Keratinocyte (primary cell): Measurements from ENCODE around the gene PTPRD. TPM values are rescaled to one million over a fixed set of nuclear protein-coding genes. Genes with fewer than 3 reads are reported as not detected.

Experiments
- DNase-seq: peaks from one replicate; pipeline ENCODE4 v3.0.0-alpha.2; 2011; ENCODE audit warnings: low read depth, missing footprints, low spot score
- FAIRE-seq: peaks from 2 replicates; lab custom pipeline; 2011; peaks lifted over from hg19 to GRCh38; lab: Jason Lieb, UNC
- H2AFZ ChIP-seq: 2 replicates; pipeline ENCODE4 v1.6.0; 2012; ENCODE audit warnings: low read length, control low read depth, inconsistent platforms; ENCODE audit not compliant: control insufficient read depth
- H3K27ac ChIP-seq: 2 replicates; pipeline ENCODE4 v1.5.1; 2011; ENCODE audit warnings: low read length; ENCODE audit not compliant: control insufficient read depth, insufficient read depth
- H3K27me3 ChIP-seq: 3 replicates; pipeline ENCODE4 v1.6.0; 2011; ENCODE audit warnings: low read length; ENCODE audit not compliant: control insufficient read depth, insufficient read depth; ENCODE audit errors: extremely low read depth
- H3K36me3 ChIP-seq, 2 experiments: 2 replicates in 1 of 2; 3 replicates in 1 of 2; pipeline ENCODE4 v1.5.1; 2011; ENCODE audit warnings: low read length in 2 of 2, mild to moderate bottlenecking in 1 of 2; ENCODE audit not compliant: control insufficient read depth in 2 of 2, insufficient read depth in 2 of 2; ENCODE audit errors: extremely low read depth in 1 of 2
- H3K4me1 ChIP-seq: 3 replicates; pipeline ENCODE4 v1.5.1; 2011; ENCODE audit warnings: low read length; ENCODE audit not compliant: control insufficient read depth, insufficient read depth; ENCODE audit errors: extremely low read depth
- H3K4me2 ChIP-seq: 3 replicates; pipeline ENCODE4 v1.6.0; 2011; ENCODE audit warnings: low read depth, low read length; ENCODE audit not compliant: control insufficient read depth, insufficient read depth; ENCODE audit errors: extremely low read depth
- H3K4me3 ChIP-seq, 3 experiments: fragments of 200-600 bp in 1 of 3; sonication (generic) in 1 of 3; 2 replicates in 2 of 3; 3 replicates in 1 of 3; pipeline ENCODE4 v1.5.1; 2011 to 2016; ENCODE audit warnings: low read length in 3 of 3, mild to moderate bottlenecking in 3 of 3, control low read depth in 2 of 3, inconsistent platforms in 1 of 3, low read depth in 1 of 3, mixed read lengths in 1 of 3, mixed run types in 1 of 3, moderate library complexity in 1 of 3; ENCODE audit not compliant: control insufficient read depth in 2 of 3, insufficient read depth in 2 of 3; ENCODE audit errors: extremely low read depth in 1 of 3
- H3K79me2 ChIP-seq: 2 replicates; pipeline ENCODE4 v1.6.0; 2012; ENCODE audit warnings: low read length; ENCODE audit not compliant: control insufficient read depth, insufficient read depth
- H3K9ac ChIP-seq: 3 replicates; pipeline ENCODE4 v1.6.0; 2011; ENCODE audit warnings: low read length; ENCODE audit not compliant: control insufficient read depth, insufficient read depth; ENCODE audit errors: extremely low read depth
- H3K9me1 ChIP-seq: 3 replicates; pipeline ENCODE4 v1.6.0; 2011; ENCODE audit warnings: low read length; ENCODE audit not compliant: control insufficient read depth, insufficient read depth; ENCODE audit errors: extremely low read depth
- H3K9me3 ChIP-seq: 2 replicates; pipeline ENCODE4 v1.5.1; 2012; ENCODE audit warnings: low read depth, low read length; ENCODE audit not compliant: control insufficient read depth
- H4K20me1 ChIP-seq: 3 replicates; pipeline ENCODE4 v1.6.0; 2011; ENCODE audit warnings: low read length; ENCODE audit not compliant: control insufficient read depth, insufficient read depth; ENCODE audit errors: extremely low read depth
- CTCF ChIP-seq, 3 experiments: IDR thresholded peaks in 1 of 3; conservative IDR thresholded peaks in 1 of 3; optimal IDR thresholded peaks in 1 of 3; 2 replicates in 2 of 3; 3 replicates in 1 of 3; pipeline versions ENCODE3 to v1.5.1; 2011; ENCODE audit warnings: low read length in 3 of 3, mild to moderate bottlenecking in 3 of 3, moderate library complexity in 2 of 3, control low read depth in 1 of 3, inconsistent platforms in 1 of 3; ENCODE audit not compliant: insufficient read depth in 2 of 3; ENCODE audit errors: extremely low read depth in 1 of 3
- EZH2 ChIP-seq: IDR thresholded peaks from one replicate; pipeline ENCODE4 v1.6.1; 2012; ENCODE audit warnings: inconsistent platforms, mild to moderate bottlenecking, low read length, moderate library complexity
- dilution Hi-C: fragments of 300-500 bp; cut with MboI; formaldehyde crosslinking; loops from one replicate; pipeline ENCODE4 v1.7.0; 2020; ENCODE audit warnings: low sequenced_read_pairs; ENCODE audit not compliant: extremely low pct_ligation_motif_present
- polyA plus RNA-seq, 5 experiments: library from polyadenylated mRNA; depleted of rRNA in 3 of 5; stranded (reverse) in 3 of 5; stranded (forward) in 1 of 5; unstranded in 1 of 5; fragments of >200 nt; gene quantifications; 1 replicate in 1 of 5; 2 replicates in 3 of 5; 3 replicates in 1 of 5; pipeline versions ENCODE4 v1.2.1 to v1.2.3, GENCODE V29; 2011 to 2012; ENCODE audit warnings: missing spikeins in 2 of 5, low read depth in 1 of 5, low replicate concordance in 1 of 5

The PTPRD gene
- polyA plus RNA-seq, 1 donor (not counting 4 experiments of a cell fraction or from before 2014, with no cell fraction given), result 0.10 TPM

GRCh38 chr9:9054354-9054992, 1558.3 kb downstream of the PTPRD start:
- Histone ChIP-seq H3K36me3 (no peaks in the 10 kb centered on the region), H3K9ac (no peak overlapping the region), H3K4me1 (no peaks in the 10 kb centered on the region), H3K4me3 (no peak overlapping the region), H3K79me2 (no peaks in the 10 kb centered on the region), H2AFZ (no peak overlapping the region), H3K27ac (no peak overlapping the region), H3K27me3 (no peaks in the 10 kb centered on the region), H4K20me1 (no peaks in the 10 kb centered on the region), H3K9me3 (no peaks in the 10 kb centered on the region), H3K4me2 (no peak overlapping the region), H3K9me1 (no peaks in the 10 kb centered on the region)
- TF ChIP-seq EZH2, result no peak
- no peak for TF ChIP-seq CTCF (optimal IDR thresholded peaks at IDR 0.05 in 1 of 3, IDR thresholded peaks at IDR 0.05 in 1 of 3, conservative IDR thresholded peaks at IDR 0.05 in 1 of 3; ENCODE audit: extremely low read depth in 1 of 3, insufficient read depth in 2 of 3, low read length in 3 of 3)
- FAIRE-seq, result no peak
- dilution Hi-C loops, result no loop called here
- no peak for DNase-seq

GRCh38 chr9:9045572-9045971, 1567.2 kb downstream of the PTPRD start:
- dilution Hi-C loops, result no loop called here
- DNase-seq, result no peak
- H2AFZ ChIP-seq, result no peak overlapping the region
- TF ChIP-seq CTCF (optimal IDR thresholded peaks at IDR 0.05 in 1 of 3, IDR thresholded peaks at IDR 0.05 in 1 of 3, conservative IDR thresholded peaks at IDR 0.05 in 1 of 3; ENCODE audit: extremely low read depth in 1 of 3, insufficient read depth in 2 of 3, low read length in 3 of 3) (no peak), EZH2 (no peak)
- H3K4me2 ChIP-seq, result no peak overlapping the region
- H4K20me1 ChIP-seq, result no peaks in the 10 kb centered on the region
- no peak overlapping the region for H3K4me3 ChIP-seq
- no peaks in the 10 kb centered on the region for H3K27me3 ChIP-seq
- no peak overlapping the region for H3K9ac ChIP-seq
- H3K36me3 ChIP-seq, result no peaks in the 10 kb centered on the region
- no peak for FAIRE-seq
- no peaks in the 10 kb centered on the region for H3K79me2 ChIP-seq
- H3K27ac ChIP-seq, result no peak overlapping the region
- H3K9me3 ChIP-seq, result no peaks in the 10 kb centered on the region
- no peaks in the 10 kb centered on the region for H3K4me1 ChIP-seq
- no peaks in the 10 kb centered on the region for H3K9me1 ChIP-seq
